Right atrium auricular region (tissue), 2 donors: ENCODE results near the gene NPB. TPM values are rescaled to one million over a fixed set of nuclear protein-coding genes. Genes with fewer than 3 reads are reported as not detected.

ENCODE experiments used
- DNase-seq: peaks from one replicate; pipeline ENCODE4 v3.0.0-alpha.2; 2019; ENCODE audit warnings: low spot score
- H3K27ac ChIP-seq, 2 donors: fragments of 200-600 bp; sonication (generic); 1 replicate in 1 of 2; 2 replicates in 1 of 2; pipeline ENCODE4 v1.5.1; 2016 to 2019
- H3K27me3 ChIP-seq, 2 donors: fragments of 200-600 bp; sonication (generic); one replicate each; pipeline versions ENCODE4 v1.5.1 to v1.6.0; 2017 to 2019
- H3K36me3 ChIP-seq: fragments of 200-600 bp; sonication (generic); one replicate; pipeline ENCODE4 v1.5.1; 2016
- H3K4me1 ChIP-seq, 2 donors: fragments of 200-600 bp; sonication (generic); one replicate each; pipeline versions ENCODE4 v1.5.1 to v1.6.0; 2017 to 2019
- H3K4me3 ChIP-seq, 2 donors: fragments of 200-600 bp; sonication (generic); 1 replicate in 1 of 2; 2 replicates in 1 of 2; pipeline ENCODE4 v1.5.1; 2017 to 2019; ENCODE audit warnings: mild to moderate bottlenecking in 1 of 2, moderate library complexity in 1 of 2
- H3K9me3 ChIP-seq, 2 donors: fragments of 200-600 bp; sonication (generic); one replicate each; pipeline ENCODE4 v1.5.1; 2019
- CTCF ChIP-seq, 2 donors: fragments of 200-600 bp; sonication (generic); IDR thresholded peaks; one replicate each; pipeline ENCODE4 v1.5.1; 2019; ENCODE audit warnings: antibody characterized with exemption in 2 of 2
- total RNA-seq, 2 donors: library from RNA; depleted of rRNA; stranded (reverse); fragments of >200 nt; gene quantifications; one replicate each; pipeline ENCODE4 v1.1.0, GENCODE V29; 2016

The NPB gene
- total RNA-seq, 2 donors from 2014 or later: 1.7 TPM; not detected in 1

GRCh38 chr17:81895400-81895799, 6.6 kb upstream of the NPB start:
- TF ChIP-seq CTCF (IDR thresholded peaks at IDR 0.05): no peak
- no peaks in the 10 kb centered on the region for H3K27me3 ChIP-seq
- H3K9me3 ChIP-seq: no peaks in the 10 kb centered on the region
- H3K4me3 ChIP-seq: no peak overlapping the region
- peaks cover 55% of the 10 kb centered on the region for H3K36me3 ChIP-seq
- H3K27ac ChIP-seq: no peak overlapping the region
- no peak for DNase-seq
- peaks cover 0 to 17% of the 10 kb centered on the region in 2 donors for H3K4me1 ChIP-seq

GRCh38 chr17:81898029-81898866, 3.8 kb upstream of the NPB start:
- H3K9me3 ChIP-seq: no peaks in the 10 kb centered on the region
- TF ChIP-seq CTCF (IDR thresholded peaks at IDR 0.05): no peak
- H3K27ac ChIP-seq: no peak overlapping the region
- H3K27me3 ChIP-seq: no peaks in the 10 kb centered on the region
- H3K4me1 ChIP-seq: peaks cover 0 to 12% of the 10 kb centered on the region in 2 donors
- H3K4me3 ChIP-seq: no peak overlapping the region
- H3K36me3 ChIP-seq: peaks cover 57% of the 10 kb centered on the region
- DNase-seq: no peak

- Histone ChIP-seq H3K9me3 (no peaks in the 10 kb centered on the region), H3K27me3 (no peaks in the 10 kb centered on the region), H3K36me3 (peaks cover 56% of the 10 kb centered on the region), H3K4me1 (peaks cover 0 to 12% of the 10 kb centered on the region in 2 donors), H3K4me3 (no peak overlapping the region), H3K27ac (no peak overlapping the region)
- no peak for DNase-seq
- no peak for TF ChIP-seq CTCF (IDR thresholded peaks at IDR 0.05)
Observed at GRCh38 chr17:81898885-81899284, 3.2 kb upstream of the NPB start.

- Histone ChIP-seq H3K27me3 (no peaks in the 10 kb centered on the region), H3K36me3 (peaks cover 51% of the 10 kb centered on the region), H3K27ac (no peak overlapping the region), H3K9me3 (no peaks in the 10 kb centered on the region), H3K4me1 (peaks cover 0 to 12% of the 10 kb centered on the region in 2 donors), H3K4me3 (no peak overlapping the region)
- DNase-seq: no peak
- TF ChIP-seq CTCF (IDR thresholded peaks at IDR 0.05): no peak
Observed at GRCh38 chr17:81899514-81900166, 2.4 kb upstream of the NPB start.

GRCh38 chr17:81900181-81900820, 1.7 kb upstream of the NPB start:
- H3K4me3 ChIP-seq: no peak overlapping the region
- H3K9me3 ChIP-seq: no peaks in the 10 kb centered on the region
- DNase-seq: no peak
- H3K36me3 ChIP-seq: peaks cover 49% of the 10 kb centered on the region
- no peaks in the 10 kb centered on the region for H3K27me3 ChIP-seq
- H3K27ac ChIP-seq: no peak overlapping the region
- no peak for TF ChIP-seq CTCF (IDR thresholded peaks at IDR 0.05)
- H3K4me1 ChIP-seq: peaks cover 0 to 12% of the 10 kb centered on the region in 2 donors
